CD4-positive, alpha-beta T cell treated with Interleukin-6 for 4 hours (primary cell): Measurements from ENCODE around the gene THUMPD1.
A peak's percentile ranks its signal among the peaks of the same experiment; 100 is the strongest.
"Not testable (repeated sequence)": the region's sequence is repeated elsewhere in the genome, so short reads cannot be mapped to it uniquely, and the experiment has no call there.

Source experiments
- DNase-seq: peaks from one replicate; pipeline ENCODE4 v3.0.0-alpha.2; 2020; ENCODE audit warnings: mixed read lengths

THUMPD1 gene, protein sequence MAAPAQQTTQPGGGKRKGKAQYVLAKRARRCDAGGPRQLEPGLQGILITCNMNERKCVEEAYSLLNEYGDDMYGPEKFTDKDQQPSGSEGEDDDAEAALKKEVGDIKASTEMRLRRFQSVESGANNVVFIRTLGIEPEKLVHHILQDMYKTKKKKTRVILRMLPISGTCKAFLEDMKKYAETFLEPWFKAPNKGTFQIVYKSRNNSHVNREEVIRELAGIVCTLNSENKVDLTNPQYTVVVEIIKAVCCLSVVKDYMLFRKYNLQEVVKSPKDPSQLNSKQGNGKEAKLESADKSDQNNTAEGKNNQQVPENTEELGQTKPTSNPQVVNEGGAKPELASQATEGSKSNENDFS

DNA sequence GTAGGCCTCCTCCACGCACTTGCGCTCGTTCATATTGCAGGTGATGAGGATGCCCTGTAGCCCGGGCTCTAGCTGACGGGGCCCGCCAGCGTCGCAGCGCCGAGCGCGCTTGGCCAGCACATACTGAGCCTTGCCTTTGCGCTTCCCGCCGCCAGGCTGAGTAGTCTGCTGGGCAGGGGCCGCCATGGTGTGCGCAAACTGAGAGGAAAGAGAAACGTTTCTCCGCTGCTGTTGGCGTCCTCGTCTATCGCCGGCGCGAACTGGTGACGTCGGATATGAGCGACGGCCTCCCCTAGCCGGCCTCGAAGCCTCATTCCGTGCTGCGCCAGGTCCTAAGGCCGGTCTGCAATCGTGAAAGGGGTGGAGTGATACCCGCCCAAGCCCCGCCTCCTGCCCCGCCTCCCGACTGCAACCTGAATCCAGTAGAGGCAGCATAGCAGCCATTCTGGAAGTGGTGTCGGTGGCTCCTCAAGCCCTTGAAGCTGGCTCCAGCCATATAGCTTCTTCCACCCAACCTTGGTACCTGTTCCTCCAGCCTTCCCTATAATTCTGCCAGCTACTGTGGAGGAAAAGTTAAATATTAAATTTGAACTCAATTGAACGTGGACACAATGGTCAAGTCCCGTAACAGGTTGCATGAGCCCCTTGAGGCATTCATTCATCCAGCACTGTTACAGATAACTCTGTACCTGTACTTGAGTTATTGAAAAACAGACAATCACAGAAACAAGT lies at the start of gene THUMPD1:
TSS of gene THUMPD1 (minus strand) at position 265 of the 732 bp plus-strand sequence. CDS start at position 186, 79 bp downstream.
- peak; percentile 98 for DNase-seq

DNA sequence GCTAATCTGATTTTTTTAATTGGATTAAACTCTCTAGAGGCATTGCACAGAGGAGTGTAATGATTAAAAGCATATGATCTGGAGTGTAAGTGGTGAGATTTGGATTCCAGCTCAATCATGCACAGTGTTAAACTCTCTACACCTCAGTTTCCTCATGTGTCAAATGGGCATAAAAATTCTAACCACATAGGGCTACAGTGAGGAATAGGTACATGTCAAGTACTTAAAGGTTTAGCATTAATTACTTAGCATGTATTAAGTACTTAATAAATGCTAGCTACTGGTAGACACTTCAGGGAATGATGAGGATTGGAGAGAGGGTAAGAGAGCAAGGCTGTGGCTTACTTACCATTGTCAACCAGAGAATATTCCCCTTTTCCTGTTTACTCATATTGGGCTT lies 47.5 kb upstream of the THUMPD1 start:
- no peak for DNase-seq

DNA sequence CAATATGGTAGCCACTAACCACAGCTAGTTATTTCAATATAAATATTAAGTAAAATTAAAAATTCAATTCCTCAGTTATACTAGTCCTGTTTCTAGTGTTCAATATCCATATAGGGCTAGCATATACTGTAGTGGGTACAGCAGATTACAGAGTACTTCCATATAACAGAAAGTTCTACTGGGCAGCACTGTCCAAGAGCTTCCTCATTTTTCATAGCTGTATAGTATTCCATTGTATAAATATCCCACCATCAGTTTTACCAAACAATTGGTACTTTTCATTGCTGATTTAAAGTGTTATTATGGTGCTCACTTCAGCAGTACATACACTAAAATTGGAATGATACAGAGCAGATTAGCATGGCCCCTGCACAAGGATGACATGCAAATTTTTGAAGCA lies 42.6 kb upstream of the THUMPD1 start:
- no peak for DNase-seq

DNA sequence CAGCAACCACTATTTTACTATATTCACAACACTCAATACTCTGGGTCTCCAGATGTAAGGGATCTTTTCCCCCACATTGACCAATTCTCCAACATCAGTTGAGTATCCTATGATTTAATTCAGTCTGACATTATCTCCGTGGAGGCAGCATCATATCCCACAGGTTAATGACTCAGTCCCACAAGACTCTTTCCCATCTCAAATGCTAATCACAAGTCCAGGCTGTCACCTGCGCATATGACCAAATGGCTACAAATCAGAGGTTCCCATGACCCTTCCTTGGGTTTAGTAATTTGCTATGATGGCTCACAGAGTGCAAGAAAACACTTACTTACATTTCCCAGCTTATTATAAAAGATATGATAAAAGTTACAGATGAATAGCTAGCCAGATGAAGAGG lies 40.9 kb upstream of the THUMPD1 start:
- no peak for DNase-seq

DNA sequence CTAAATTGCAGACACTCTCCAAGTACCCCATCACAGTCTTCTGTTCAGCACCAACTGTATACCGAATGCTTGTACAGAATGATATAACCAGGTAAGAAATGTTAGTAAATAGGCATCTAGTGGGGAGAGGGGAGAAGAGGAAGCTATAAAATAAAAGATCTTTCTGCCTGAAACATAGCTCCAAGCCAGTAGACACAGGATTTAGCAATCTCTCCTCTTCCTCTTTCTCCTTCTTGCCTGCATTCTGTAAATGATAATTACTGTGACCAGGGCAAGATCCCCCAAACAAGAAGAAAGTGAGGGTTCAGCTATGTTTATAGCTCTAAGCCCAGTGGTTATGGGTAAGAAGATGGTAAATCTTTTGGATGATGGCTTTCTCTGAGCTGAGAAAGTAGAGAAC lies 40.1 kb upstream of the THUMPD1 start:
- DNase-seq: no peak

DNA sequence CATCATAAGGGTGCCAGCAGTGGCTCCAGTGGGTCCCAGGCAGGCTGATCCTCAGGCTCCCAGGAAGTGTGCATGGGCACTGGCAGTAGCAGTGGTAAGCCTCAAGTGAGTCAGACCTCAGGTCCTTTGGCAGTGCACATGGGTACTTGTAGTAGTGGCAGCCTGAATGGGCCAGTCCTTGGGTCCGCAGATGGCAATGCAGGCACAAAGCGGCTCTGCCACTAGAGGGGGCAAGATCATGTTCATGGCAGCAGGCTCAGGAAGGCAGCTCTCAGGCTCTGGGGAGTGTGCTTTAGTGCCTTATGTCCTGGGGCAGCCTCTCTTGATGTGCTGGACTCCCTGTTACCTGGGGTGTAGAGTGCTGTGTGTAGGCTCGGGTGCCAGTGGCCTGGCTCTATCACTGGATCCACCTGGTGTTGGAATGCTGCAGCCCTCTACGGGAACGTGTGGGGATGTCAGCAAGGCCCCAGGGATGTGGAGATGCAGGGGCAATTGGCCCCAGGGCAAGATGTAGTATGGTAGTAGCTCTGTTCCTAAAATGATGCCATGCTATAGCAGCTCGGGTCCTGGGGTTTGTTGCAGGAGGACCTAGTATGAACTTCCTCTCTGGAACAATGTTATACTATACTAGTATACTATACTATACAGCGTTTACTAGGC lies 33.2 kb upstream of the THUMPD1 start:
- DNase-seq: peak; percentile 62

DNA sequence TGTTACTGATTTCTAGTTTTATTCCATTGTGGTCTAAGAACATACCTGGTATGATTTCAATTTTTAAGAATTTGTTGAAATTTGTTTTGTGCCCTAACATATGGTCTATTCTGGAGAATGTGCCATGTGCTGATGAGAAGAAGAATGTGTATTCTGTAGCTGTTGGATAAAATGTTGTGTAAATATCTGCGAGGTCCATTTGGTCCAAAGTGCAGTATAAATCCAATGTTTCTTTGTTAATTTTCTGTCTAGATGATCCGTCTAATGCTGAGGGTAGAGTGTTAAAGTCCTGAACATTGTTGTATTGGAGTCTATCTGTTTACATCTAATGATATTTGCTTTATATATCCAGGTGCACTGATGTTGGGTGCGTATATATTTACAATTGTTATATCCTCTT lies 32.1 kb upstream of the THUMPD1 start:
- no peak for DNase-seq

DNA sequence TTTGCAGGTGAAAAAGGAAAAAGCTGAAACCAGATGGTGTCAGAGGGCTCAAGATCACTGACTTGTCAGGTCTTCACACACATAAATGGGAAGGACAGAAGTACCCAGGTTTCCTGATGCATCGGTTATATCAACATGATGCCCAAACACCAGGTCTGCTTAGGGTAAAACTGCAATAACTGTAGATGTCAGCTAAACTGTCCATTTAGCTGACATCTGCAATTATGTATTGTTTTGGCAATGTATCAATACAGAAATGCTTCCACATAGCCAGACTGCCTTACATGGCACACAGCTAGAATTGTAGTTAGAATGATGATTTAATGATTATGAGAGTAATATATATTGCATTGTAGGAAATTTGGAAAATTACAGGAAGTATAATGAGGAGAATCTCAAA lies 27.2 kb upstream of the THUMPD1 start:
- no peak for DNase-seq

DNA sequence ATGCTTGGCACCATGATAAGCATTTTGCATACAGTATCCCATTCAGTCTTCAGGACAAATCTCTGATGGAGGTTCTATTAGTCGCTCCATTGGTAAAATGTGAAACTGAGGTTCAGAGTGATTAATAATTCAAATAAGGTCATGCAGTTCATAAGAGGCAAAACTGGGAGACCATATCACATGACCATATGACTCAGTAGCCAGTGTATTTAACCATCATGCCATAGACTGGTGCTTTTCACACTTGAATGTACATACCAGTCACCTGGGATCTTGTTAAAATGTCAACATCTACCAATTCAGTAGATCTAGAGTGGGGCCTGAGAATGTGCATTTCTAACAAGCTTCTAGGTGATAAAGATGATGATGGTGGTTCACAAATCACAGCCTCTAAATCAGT lies 26.5 kb upstream of the THUMPD1 start:
- no peak for DNase-seq

DNA sequence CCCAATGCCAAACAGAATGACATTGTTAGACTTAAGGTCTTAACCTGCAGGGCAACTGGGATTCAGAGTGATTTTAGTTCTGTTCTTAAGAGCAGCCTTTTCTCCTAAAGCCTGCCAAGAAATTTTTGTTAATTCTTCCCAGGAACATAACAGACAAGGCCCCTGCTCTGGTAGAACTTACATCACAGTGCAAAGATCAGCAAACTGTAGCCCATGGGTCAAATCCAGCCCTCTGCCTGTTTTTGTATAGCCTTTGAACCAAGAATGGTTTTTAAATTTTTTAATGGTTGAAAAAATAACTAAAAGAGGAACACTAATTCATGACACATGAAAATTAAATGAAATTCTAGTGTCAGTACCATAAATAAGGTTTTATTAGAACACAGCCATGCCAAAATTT lies 26.0 kb upstream of the THUMPD1 start:
- no peak for DNase-seq

DNA sequence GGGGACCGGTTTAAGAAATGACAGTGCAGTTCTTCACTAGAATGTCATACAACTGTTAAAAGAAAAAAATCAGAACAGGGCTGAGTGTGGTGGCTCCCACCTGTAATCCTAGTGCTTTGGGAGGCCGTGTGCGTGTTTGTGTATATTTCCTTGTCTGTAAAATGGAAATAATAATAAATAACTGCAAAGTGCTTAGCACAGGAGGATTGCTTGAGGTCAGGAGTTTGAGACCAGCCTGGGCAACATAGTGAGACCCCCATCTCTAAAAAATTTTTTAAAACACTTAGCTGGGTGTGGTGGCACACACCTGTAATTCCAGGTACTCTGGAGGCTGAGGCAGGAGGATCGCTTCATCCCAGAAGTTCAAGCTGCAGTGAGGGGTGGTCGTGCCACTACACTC lies 24.7 kb upstream of the THUMPD1 start:
- DNase-seq: no peak

DNA sequence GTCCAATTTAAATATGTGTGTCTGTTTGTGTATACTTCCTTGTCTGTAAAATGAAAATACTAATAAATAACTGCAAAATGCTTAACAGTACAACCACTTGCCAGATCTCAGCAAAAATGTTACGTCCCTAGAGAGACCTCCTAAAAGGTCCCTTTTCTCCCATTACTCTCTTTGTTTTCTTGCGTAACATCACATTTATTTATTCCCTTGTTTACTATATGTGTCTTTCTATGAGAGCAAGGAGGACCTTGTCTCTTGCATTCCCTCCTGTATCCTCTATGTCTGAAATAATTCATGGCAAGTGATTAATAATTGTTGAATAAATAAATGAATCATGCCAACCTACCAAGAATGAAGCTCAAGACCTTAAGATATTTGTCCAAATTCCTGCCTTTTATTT lies 24.1 kb upstream of the THUMPD1 start:
- no peak for DNase-seq

DNA sequence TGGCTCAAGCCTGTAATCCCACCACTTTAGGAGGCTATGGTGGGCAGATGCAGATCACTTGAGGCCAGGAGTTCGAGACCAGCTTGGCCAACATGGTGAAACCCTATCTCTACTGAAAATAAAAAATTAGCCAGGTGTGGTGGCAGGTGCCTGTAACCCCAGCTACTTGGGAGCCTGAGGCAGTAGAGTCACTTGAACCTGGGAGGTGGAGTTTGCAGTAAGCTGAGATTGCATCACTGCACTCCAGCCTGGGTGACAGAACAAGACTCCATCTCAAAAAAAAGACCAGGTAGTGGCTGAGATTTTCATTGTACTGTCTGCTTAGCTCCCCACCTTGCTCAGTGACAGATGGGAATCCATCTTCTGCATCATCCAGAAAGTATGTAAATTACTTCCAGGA lies 22.8 kb upstream of the THUMPD1 start:
- not testable (repeated sequence) for DNase-seq

DNA sequence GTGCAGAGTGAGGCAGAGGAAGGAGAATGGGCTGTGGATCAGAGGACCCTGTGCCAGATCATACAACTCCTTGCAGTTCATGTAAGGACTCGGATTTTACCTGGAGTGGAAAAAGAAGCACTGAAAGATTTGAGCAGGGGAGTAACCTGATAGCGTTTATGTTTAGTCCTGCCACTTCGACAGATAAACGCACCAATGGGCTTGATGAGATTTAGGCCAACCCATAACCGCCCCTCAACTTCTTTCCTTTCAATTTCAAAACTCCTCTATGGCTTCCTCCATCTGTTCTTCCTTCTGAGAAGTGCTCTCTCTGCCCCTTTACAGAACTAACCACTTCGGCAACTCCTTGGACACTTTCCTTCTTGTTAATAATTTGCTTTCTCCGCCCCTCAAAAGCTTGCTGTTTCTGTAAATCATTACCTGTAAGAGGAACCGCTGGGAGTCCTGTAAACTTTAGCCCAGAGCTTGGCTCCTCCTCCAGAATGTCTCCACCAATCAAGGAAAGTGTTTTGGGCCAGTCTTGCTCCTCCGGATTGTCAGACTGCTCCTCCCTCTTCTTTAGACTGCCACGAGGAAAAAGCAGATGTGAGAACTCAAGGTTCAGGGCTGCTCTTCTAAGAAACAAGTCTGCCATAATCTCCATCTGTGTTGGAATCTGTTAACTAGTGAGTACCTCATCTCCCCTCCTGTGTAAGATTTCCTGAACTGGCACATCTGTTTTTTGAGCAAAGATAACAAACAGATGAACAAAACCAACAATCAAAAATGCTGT lies 22.0 kb upstream of the THUMPD1 start, which contains the start of gene ACSM3:
TSS of gene ACSM3 (plus strand) at position 554 of the 772 bp plus-strand sequence. CDS start 6,021 bp downstream, outside the sequence.
- peak; percentile 70 for DNase-seq

DNA sequence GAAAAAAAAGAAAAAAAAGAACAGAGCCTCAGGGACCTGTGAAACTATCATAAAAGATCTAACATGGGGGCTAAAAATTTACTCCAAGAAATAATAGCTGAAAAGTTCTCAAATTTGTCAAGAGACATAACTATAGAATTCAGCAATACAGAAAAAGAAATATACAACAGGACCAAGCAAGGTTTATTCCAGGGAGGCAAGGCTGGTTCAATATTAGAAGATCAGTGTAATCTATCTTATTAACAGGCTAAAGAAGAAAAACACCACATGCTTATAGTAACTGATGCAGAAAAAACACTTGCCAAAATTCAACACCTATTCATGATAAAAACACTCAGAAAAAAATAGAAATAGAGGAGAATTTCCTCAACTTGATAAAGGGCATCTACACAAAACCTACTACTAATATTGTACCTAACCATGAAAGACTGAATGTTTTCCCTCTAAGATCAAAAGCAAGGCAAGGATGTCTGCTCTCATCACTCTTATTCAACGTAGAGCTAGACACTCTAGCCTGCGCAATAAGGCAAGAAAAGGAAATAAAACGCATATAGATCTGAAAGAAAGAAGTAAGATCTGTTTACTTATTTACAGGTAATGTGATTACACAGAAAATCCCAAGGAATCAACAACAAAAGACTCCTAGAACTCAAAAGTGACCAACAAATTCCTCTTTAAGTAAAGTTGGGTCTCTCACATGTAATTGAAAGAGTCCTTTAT lies 20.9 kb upstream of the THUMPD1 start:
- no peak for DNase-seq

DNA sequence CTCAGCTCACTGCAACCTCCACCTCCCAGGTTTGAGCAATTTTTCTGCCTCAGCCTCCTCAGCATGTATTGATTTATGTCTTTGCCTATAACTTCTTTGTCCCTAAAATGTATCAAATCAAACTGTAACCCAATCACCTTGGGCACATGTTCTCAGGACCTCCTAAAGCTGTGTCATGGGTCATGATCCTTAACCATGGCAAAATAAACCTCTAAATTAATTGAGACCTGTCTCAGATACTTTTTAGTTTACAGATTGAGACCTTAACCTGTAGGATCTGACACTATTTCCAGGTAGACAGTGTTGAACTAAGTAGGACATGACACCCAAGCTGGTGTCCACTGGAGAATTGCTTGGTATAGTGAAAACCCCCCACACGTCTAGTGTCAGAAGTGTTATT lies 19.6 kb upstream of the THUMPD1 start:
- no peak for DNase-seq

DNA sequence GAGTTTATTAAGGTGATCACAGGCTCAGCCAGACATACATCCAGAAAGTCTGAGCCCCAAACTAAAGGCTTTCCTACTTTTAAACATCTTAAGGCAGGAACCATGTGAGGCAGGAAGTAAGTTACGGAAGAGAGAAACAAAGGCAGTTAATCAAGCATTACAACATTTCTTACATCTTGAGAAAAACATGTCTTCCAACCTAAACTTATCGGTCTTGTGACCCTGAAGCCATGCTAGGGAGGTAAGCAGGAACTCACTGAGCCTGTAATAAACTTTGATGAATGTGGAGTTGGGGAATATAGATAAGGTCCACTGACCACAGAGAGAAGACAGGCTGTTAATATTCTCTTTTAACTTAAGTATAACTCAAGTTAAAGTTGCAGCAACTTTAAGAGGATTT lies 18.7 kb upstream of the THUMPD1 start:
- no peak for DNase-seq

DNA sequence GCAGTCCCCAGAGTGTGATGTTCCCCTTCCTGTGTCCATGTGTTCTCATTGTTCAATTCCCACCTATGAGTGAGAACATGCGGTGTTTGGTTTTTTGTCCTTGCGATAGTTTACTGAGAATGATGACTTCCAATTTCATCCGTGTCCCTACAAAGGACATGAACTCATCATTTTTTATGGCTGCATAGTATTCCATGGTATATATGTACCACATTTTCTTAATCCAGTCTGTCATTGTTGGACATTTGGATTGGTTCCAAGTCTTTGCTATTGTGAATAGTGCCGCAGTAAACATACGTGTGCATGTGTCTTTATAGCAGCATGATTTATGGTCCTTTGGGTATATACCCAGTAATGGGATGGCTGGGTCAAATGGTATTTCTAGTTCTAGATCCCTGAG lies 14.2 kb upstream of the THUMPD1 start:
- not testable (repeated sequence) for DNase-seq

DNA sequence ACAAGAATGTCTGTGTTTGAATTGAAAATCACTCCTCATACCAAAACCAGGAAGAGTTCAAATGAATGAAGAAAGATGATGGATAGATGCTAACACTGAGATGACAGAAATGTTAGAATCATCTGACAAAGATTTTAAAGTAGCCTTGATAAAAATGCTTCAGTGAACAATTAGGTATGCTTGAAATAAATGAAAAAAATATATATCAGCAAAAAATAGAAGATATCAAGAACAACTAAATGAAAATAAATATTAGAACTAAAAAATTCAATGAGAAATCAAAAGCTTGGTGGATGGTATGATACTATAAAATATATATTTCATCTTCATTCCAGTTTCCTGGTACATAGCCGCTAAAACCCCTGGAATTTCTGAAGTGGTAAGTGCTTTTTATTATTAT lies 13.6 kb upstream of the THUMPD1 start:
- DNase-seq: no peak

DNA sequence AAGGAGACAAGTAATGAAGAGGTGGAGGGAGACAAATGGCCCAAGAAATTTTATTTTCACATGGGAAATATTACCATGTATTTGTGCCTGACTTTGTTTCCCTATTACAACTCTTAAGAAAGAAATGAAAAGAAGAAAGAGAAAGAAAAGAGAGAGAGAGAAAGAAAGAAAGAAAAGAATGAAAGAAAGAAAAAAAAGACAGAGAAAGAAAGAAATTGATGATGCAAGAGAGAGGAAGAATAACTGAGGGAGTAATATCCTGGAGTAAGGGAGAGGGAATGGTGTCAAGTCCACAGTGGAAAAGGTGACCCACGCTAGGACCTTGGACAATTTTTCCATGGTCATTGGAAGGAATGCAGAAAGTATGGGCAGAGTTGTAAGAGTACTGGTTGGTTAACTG lies 12.1 kb upstream of the THUMPD1 start:
- no peak for DNase-seq

DNA sequence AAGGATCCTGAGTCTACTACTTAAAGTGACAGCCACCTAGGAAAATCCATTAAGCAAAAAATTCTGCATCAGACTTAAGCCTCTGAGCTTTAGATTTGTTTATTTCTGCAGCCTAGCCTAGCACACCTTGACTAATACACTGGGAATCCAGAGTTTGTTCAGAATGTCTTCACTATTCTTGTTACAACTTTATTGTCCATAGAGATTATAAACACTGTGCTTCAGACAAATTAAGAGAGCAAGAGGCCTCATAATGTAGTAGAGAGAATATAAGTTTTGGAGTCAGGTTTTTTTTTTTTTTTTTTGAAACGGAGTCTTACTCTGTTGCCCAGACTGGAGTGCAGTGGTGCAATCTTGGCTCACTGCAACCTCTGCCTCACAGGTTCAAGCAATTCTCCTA lies 8.9 kb upstream of the THUMPD1 start:
- DNase-seq: no peak

DNA sequence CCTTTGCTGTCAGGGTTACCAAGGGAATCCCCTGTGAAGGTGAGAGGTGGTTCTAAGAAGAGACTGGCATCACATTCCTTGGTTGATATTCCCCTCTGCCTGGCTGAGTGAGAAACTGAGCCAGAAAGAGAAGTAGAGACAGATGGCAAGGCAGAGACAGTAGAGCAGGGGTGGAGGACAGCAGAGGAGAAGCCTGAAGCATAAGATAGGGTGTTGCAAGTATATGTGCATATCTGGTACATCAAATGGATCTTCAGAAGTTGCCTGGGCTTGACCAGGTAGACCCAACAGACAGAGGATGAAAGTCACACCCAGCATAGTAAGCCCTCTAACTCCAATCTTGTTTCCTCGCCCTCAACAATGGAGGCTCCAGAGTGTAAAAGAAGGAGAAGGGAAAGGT lies 7.9 kb upstream of the THUMPD1 start:
- DNase-seq: no peak
